ENCODE measurements around the gene PCNX2. TPM values are rescaled to one million over a fixed set of nuclear protein-coding genes. Genes with fewer than 3 reads are reported as not detected.

Gene PCNX2
- total and polyA plus RNA-seq, 2 donors (not counting 1 experiment from before 2014, with no cell fraction given), result 17.6 to 34.7 TPM

GRCh38 chr1:233338102-233338501 is 42.6 kb upstream of the PCNX2 start:
- POLR2A ChIA-PET, result no interaction called here
- ATAC-seq (ENCODE audit: low read depth) (no peak), DNase-seq (no peak)
- H3K36me3 ChIP-seq (replicated peaks in 1 of 2; ENCODE audit: control extremely low read depth in 1 of 2, control insufficient read depth in 1 of 2, extremely low read depth in 1 of 2, insufficient read depth in 2 of 2, low read length in 1 of 2), result no peaks in the 10 kb centered on the region
- Mint-ChIP-seq H3K9me3 (ENCODE audit: insufficient read depth) (no peaks in the 10 kb centered on the region), H3K4me1 (peaks cover 5% of the 10 kb centered on the region), H3K27me3 (peaks cover 46% of the 10 kb centered on the region), H3K27ac (no peak overlapping the region), H3K4me3 (no peak overlapping the region)
- H2AFZ ChIP-seq (ENCODE audit: insufficient read depth, low read depth, low read length, poor library complexity, severe bottlenecking), result no peak overlapping the region
- peaks cover 0 to 3% (median 0%) of the 10 kb centered on the region in 4 experiments for H3K27me3 ChIP-seq (replicated peaks in 1 of 4; ENCODE audit: control extremely low read depth in 1 of 4, control insufficient read depth in 3 of 4, insufficient read depth in 4 of 4, low read length in 3 of 4)
- TF ChIP-seq, protein P1, sequence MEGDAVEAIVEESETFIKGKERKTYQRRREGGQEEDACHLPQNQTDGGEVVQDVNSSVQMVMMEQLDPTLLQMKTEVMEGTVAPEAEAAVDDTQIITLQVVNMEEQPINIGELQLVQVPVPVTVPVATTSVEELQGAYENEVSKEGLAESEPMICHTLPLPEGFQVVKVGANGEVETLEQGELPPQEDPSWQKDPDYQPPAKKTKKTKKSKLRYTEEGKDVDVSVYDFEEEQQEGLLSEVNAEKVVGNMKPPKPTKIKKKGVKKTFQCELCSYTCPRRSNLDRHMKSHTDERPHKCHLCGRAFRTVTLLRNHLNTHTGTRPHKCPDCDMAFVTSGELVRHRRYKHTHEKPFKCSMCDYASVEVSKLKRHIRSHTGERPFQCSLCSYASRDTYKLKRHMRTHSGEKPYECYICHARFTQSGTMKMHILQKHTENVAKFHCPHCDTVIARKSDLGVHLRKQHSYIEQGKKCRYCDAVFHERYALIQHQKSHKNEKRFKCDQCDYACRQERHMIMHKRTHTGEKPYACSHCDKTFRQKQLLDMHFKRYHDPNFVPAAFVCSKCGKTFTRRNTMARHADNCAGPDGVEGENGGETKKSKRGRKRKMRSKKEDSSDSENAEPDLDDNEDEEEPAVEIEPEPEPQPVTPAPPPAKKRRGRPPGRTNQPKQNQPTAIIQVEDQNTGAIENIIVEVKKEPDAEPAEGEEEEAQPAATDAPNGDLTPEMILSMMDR (IDR thresholded peaks at IDR 0.05), result no peak
- H3K9me3 ChIP-seq (ENCODE audit: control extremely low read depth in 1 of 3, control insufficient read depth in 2 of 3, insufficient read depth in 1 of 3, low read length in 2 of 3), result peaks cover 0 to 1% (median 0%) of the 10 kb centered on the region in 3 donors
- no peak overlapping the region for H3K9ac ChIP-seq (ENCODE audit: low read length)
- WGBS (ENCODE audit: insufficient coverage), result no CpG with 5 or more reads among the region's 2 CpGs
- no peaks in the 10 kb centered on the region for H4K20me1 ChIP-seq (ENCODE audit: control insufficient read depth, insufficient read depth, low read length, poor library complexity, severe bottlenecking)
- CTCF ChIA-PET, result no interaction called here
- no peaks in the 10 kb centered on the region for H3K4me1 ChIP-seq (ENCODE audit: control insufficient read depth in 2 of 2, insufficient read depth in 2 of 2, low read length in 2 of 2)
- H3K79me2 ChIP-seq (ENCODE audit: control insufficient read depth, insufficient read depth, low read length), result no peaks in the 10 kb centered on the region
- intact Hi-C loops (cut with micrococcal nuclease), result no loop called here
- no peak overlapping the region for H3K4me2 ChIP-seq (replicated peaks; ENCODE audit: low read depth, low read length, poor library complexity, severe bottlenecking)
- H3K27ac ChIP-seq (ENCODE audit: low read length in 2 of 2), result no peak overlapping the region
- H3K4me3 ChIP-seq (ENCODE audit: control extremely low read depth in 1 of 5, extremely low read depth in 1 of 5, insufficient read depth in 1 of 5, low read depth in 2 of 5, low read length in 4 of 5), result no peak overlapping the region

DNA sequence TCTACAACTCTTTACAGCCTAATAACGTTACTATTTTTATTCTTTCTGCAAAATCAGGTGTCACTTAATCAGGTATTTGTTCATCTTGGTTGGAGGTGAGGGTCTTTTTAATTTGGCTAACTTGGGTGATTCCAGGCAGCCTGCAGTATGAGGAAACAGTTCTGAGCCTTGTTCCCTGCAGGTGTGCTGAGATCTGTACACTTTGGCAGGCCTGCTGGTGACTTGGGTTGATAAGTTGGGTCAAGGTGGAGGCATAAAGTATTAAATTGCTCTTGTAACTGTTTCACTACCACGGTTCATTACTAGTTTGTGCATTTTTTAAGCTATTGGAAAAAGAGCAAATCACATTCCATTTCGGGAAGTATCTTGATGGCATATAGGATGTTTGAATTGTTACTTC is 42.0 kb upstream of the PCNX2 start:
- intact Hi-C loops (cut with micrococcal nuclease), result no loop called here
- WGBS (ENCODE audit: insufficient coverage), result 100% methylated on average over 1 of the region's 3 CpGs
- CTCF ChIA-PET, result no interaction called here
- TF ChIP-seq EZH2 (IDR thresholded peaks at IDR 0.05; ENCODE audit: borderline replicate concordance, insufficient read depth, low read depth, low read length, poor library complexity, severe bottlenecking), result no peak
- TF ChIP-seq, protein P1 (IDR thresholded peaks at IDR 0.05), result no peak
- no peaks in the 10 kb centered on the region for H3K9me3 Mint-ChIP-seq (ENCODE audit: insufficient read depth)
- H3K4me1 ChIP-seq (ENCODE audit: control insufficient read depth in 2 of 2, insufficient read depth in 2 of 2, low read length in 2 of 2), result no peaks in the 10 kb centered on the region
- no peak overlapping the region for H3K4me3 ChIP-seq (ENCODE audit: control extremely low read depth in 1 of 5, extremely low read depth in 1 of 5, insufficient read depth in 1 of 5, low read depth in 2 of 5, low read length in 4 of 5)
- H4K20me1 ChIP-seq (ENCODE audit: control insufficient read depth, insufficient read depth, low read length, poor library complexity, severe bottlenecking), result no peaks in the 10 kb centered on the region
- no peak for DNase-seq
- H3K79me2 ChIP-seq (ENCODE audit: control insufficient read depth, insufficient read depth, low read length), result no peaks in the 10 kb centered on the region
- H3K36me3 ChIP-seq (replicated peaks in 1 of 2; ENCODE audit: control extremely low read depth in 1 of 2, control insufficient read depth in 1 of 2, extremely low read depth in 1 of 2, insufficient read depth in 2 of 2, low read length in 1 of 2), result no peaks in the 10 kb centered on the region
- no peak overlapping the region for H3K4me3 Mint-ChIP-seq
- H3K4me1 Mint-ChIP-seq, result peaks cover 5% of the 10 kb centered on the region
- H3K9ac ChIP-seq (ENCODE audit: low read length), result no peak overlapping the region
- H3K27me3 Mint-ChIP-seq, result peaks cover 44% of the 10 kb centered on the region
- peaks cover 0 to 1% (median 0%) of the 10 kb centered on the region in 3 donors for H3K9me3 ChIP-seq (ENCODE audit: control extremely low read depth in 1 of 3, control insufficient read depth in 2 of 3, insufficient read depth in 1 of 3, low read length in 2 of 3)
- peaks cover 0 to 3% (median 0%) of the 10 kb centered on the region in 4 experiments for H3K27me3 ChIP-seq (replicated peaks in 1 of 4; ENCODE audit: control extremely low read depth in 1 of 4, control insufficient read depth in 3 of 4, insufficient read depth in 4 of 4, low read length in 3 of 4)
- POLR2A ChIA-PET, result interaction anchor here (0.5 kb wide), 1 partner anchor 15 kb away, joined by 3 read pairs; no protein-coding TSS in a partner anchor
- no peak overlapping the region for H2AFZ ChIP-seq (ENCODE audit: insufficient read depth, low read depth, low read length, poor library complexity, severe bottlenecking)
- no peak overlapping the region for H3K4me2 ChIP-seq (replicated peaks; ENCODE audit: low read depth, low read length, poor library complexity, severe bottlenecking)
- ATAC-seq (ENCODE audit: low read depth), result no peak
- no peak overlapping the region for H3K27ac Mint-ChIP-seq
- H3K27ac ChIP-seq (ENCODE audit: low read length in 2 of 2), result no peak overlapping the region

Measured in B cell (primary cell).